Tibial artery (tissue), 4 donors: ENCODE measurements around the gene MTG1.
"Not testable (repeated sequence)": the region's sequence is repeated elsewhere in the genome, so short reads cannot be mapped to it uniquely, and the experiment has no call there.

Source experiments
- DNase-seq, 2 donors: peaks; one replicate each; pipeline ENCODE4 v3.0.0-alpha.2; 2019
- H3K27ac ChIP-seq, 2 donors: fragments of 200-600 bp; sonication (generic) in 1 of 2; 1 replicate in 1 of 2; 2 replicates in 1 of 2; pipeline ENCODE4 v1.5.1; 2018 to 2019; ENCODE audit warnings: mild to moderate bottlenecking in 1 of 2
- H3K27me3 ChIP-seq, 2 donors: fragments of 200-600 bp; sonication (generic) in 1 of 2; one replicate each; pipeline versions ENCODE4 v1.5.1 to v1.6.0; 2016 to 2019
- H3K36me3 ChIP-seq, 3 donors: fragments of 200-600 bp; sonication (generic) in 2 of 3; one replicate each; pipeline ENCODE4 v1.5.1; 2016 to 2019; ENCODE audit warnings: mild to moderate bottlenecking in 2 of 3
- H3K4me1 ChIP-seq, 4 donors: fragments of 200-600 bp; sonication (generic) in 2 of 4; 1 replicate in 3 of 4; 2 replicates in 1 of 4; pipeline ENCODE4 v1.5.1; 2016 to 2019
- H3K4me3 ChIP-seq, 2 donors: fragments of 200-600 bp; sonication (generic) in 1 of 2; 1 replicate in 1 of 2; 2 replicates in 1 of 2; pipeline ENCODE4 v1.5.1; 2018 to 2019; ENCODE audit warnings: mild to moderate bottlenecking in 2 of 2
- H3K9me3 ChIP-seq, 3 donors: fragments of 200-600 bp; sonication (generic) in 1 of 3; one replicate each; pipeline ENCODE4 v1.5.1; 2016 to 2019
- CTCF ChIP-seq, 2 experiments: fragments of 200-600 bp in 1 of 2; fragments of 450-650 bp in 1 of 2; IDR thresholded peaks; one replicate each; pipeline ENCODE4 v1.5.1; 2017 to 2019; ENCODE audit warnings: antibody characterized with exemption in 2 of 2, mild to moderate bottlenecking in 1 of 2, moderate library complexity in 1 of 2
- intact Hi-C: fragments of 100-400 bp; cut with DNase I; formaldehyde crosslinking; loops from one replicate; pipeline ENCODE4 v1.15.0; 2023; ENCODE audit warnings: low total_unique reads

The MTG1 gene

GRCh38 chr10:133422223-133422806 lies 28.4 kb downstream of the MTG1 start:
- intact Hi-C loops, result no loop called here
- H3K4me3 ChIP-seq, result no peak overlapping the region
- peaks cover 0 to 14% (median 10%) of the 10 kb centered on the region in 4 donors for H3K4me1 ChIP-seq
- no peak for DNase-seq
- peaks cover 0 to 55% of the 10 kb centered on the region in 2 donors for H3K27me3 ChIP-seq
- no peaks in the 10 kb centered on the region for H3K9me3 ChIP-seq
- no peak overlapping the region for H3K27ac ChIP-seq
- no peak for TF ChIP-seq CTCF (IDR thresholded peaks at IDR 0.05)
- H3K36me3 ChIP-seq, result peaks cover 22 to 39% (median 28%) of the 10 kb centered on the region in 3 donors

GRCh38 chr10:133422807-133423771 lies 29.1 kb downstream of the MTG1 start:
- DNase-seq, result peak in 1 of 2 donors; percentile 64

GRCh38 chr10:133424102-133424501 lies 30.1 kb downstream of the MTG1 start:
- H3K9me3 ChIP-seq, H3K27ac ChIP-seq, intact Hi-C loops, H3K4me3 ChIP-seq, DNase-seq: not testable (repeated sequence)
- H3K36me3 ChIP-seq, result peaks cover 16 to 26% (median 18%) of the 10 kb centered on the region in 3 donors
- peaks cover 0 to 45% of the 10 kb centered on the region in 2 donors for H3K27me3 ChIP-seq
- peaks cover 0 to 14% (median 10%) of the 10 kb centered on the region in 4 donors for H3K4me1 ChIP-seq

More at GRCh38 chr10:133422807-133423771, 29.1 kb downstream of the MTG1 start:
- H3K36me3 ChIP-seq, result peaks cover 22 to 36% (median 25%) of the 10 kb centered on the region in 3 donors
- no peaks in the 10 kb centered on the region for H3K9me3 ChIP-seq
- no peak for TF ChIP-seq CTCF (IDR thresholded peaks at IDR 0.05)
- intact Hi-C loops, result no loop called here
- H3K27me3 ChIP-seq, result peaks cover 0 to 55% of the 10 kb centered on the region in 2 donors
- no peak overlapping the region for H3K4me3 ChIP-seq
- peaks cover 0 to 14% (median 10%) of the 10 kb centered on the region in 4 donors for H3K4me1 ChIP-seq
- no peak overlapping the region for H3K27ac ChIP-seq

DNA sequence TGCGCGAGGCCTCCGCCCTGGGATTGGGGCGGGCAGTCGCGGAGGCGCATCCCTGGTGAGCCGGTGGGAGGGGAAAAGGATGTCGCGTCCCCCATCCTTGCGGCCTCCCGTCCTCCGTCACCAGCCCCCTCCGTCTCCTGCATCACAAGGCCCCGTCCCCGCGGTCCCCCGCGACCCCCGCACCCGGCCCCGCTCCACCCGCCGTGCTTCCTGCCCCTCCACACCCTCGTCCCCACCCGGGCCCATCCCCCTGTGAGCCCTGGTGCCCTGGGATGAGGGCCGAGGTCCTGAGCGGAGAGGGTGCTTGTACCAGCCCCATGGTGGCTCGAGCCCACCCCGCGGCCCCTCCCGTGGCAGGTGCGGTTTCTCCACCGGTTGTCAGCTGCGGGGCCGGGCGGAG lies 30.6 kb downstream of the MTG1 start, which contains the start of gene SPRN:
SPRN (minus strand) TSS at position 25 of the 400 bp plus-strand sequence. CDS start 944 bp downstream, outside the sequence.
- not testable (repeated sequence) for DNase-seq, H3K27ac ChIP-seq

GRCh38 chr10:133429571-133429970 lies 35.6 kb downstream of the MTG1 start:
- H3K4me3 ChIP-seq, H3K9me3 ChIP-seq, H3K36me3 ChIP-seq, H3K27me3 ChIP-seq, H3K4me1 ChIP-seq, intact Hi-C loops, DNase-seq, H3K27ac ChIP-seq: not testable (repeated sequence)

More for the DNA sequence above, 30.6 kb downstream of the MTG1 start, which contains the start of gene SPRN:
- H3K4me3 ChIP-seq, intact Hi-C loops, H3K9me3 ChIP-seq: not testable (repeated sequence)
- Histone ChIP-seq H3K36me3 (peaks cover 11 to 21% (median 13%) of the 10 kb centered on the region in 3 donors), H3K4me1 (peaks cover 0 to 14% (median 10%) of the 10 kb centered on the region in 4 donors), H3K27me3 (peaks cover 0 to 40% of the 10 kb centered on the region in 2 donors)

DNA sequence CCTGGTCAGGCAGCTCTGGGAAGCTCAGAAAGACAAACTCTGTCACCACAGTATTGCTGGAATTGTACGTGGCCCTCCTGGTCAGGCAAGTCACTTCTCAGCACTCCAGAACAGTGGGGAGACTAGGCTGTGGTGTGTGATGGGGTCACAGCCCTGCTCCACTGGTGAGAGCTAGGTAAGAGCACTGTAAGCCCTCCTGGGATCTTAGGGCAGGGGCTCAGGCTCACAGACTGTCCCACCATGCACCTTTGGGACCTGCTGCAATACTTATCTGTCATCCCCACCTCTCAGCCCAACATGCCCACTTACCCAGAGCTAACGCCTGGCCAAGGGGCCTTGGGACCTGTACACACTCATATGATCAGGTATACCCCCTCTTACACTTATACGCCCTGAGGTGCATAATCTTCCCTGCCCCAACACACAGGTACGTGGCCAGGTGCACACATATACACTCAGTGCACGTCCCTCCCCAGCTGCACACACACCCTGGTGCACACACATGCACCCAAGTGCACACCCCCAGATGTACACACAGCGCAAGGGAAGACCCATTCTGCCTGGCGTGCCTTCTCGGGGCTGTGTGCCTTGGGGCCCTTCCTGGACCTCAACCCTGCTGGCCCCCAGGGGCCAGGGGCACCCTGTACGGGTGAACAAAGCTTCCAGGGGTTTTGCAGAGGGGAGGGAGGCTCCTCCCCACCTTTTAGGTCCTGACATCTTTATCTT lies 38.1 kb downstream of the MTG1 start:
- H3K9me3 ChIP-seq, H3K27me3 ChIP-seq, H3K27ac ChIP-seq, H3K4me1 ChIP-seq, intact Hi-C loops, H3K4me3 ChIP-seq, H3K36me3 ChIP-seq, DNase-seq: not testable (repeated sequence)

GRCh38 chr10:133432789-133433188 lies 38.8 kb downstream of the MTG1 start:
- H3K4me1 ChIP-seq, H3K27me3 ChIP-seq, H3K4me3 ChIP-seq, H3K36me3 ChIP-seq, intact Hi-C loops, H3K27ac ChIP-seq, H3K9me3 ChIP-seq, DNase-seq: not testable (repeated sequence)
